Right lobe of liver (tissue), 6 donors: ENCODE measurements around the gene FANCC. TPM values are rescaled to one million over a fixed set of nuclear protein-coding genes. Genes with fewer than 3 reads are reported as not detected.

Source experiments
- ATAC-seq, 4 donors: fragments of 200-7000 bp; cut with Tn5 transposase; one replicate each; pipeline ENCODE4 v1.9.1; 2020; ENCODE audit warnings: mild to moderate bottlenecking in 4 of 4, moderate library complexity in 4 of 4
- DNase-seq, 3 donors: peaks; one replicate each; pipeline ENCODE4 v3.0.0-alpha.2; 2020
- H3K27ac ChIP-seq, 3 donors: fragments of 200-600 bp; one replicate each; pipeline ENCODE4 v1.8.0; 2022
- H3K27me3 ChIP-seq, 2 donors: fragments of 200-600 bp; one replicate each; pipeline ENCODE4 v1.8.0; 2022
- H3K36me3 ChIP-seq, 4 donors: fragments of 200-600 bp; sonication (generic) in 1 of 4; one replicate each; pipeline versions ENCODE4 v1.5.1 to v1.8.0; 2017 to 2022; ENCODE audit warnings: control low read depth in 1 of 4
- H3K4me1 ChIP-seq, 4 donors: fragments of 200-600 bp; sonication (generic) in 1 of 4; one replicate each; pipeline versions ENCODE4 v1.5.1 to v1.8.0; 2017 to 2022; ENCODE audit warnings: control low read depth in 1 of 4
- H3K4me3 ChIP-seq, 3 donors: fragments of 200-600 bp; one replicate each; pipeline ENCODE4 v1.8.0; 2022
- H3K9me3 ChIP-seq, 4 donors: fragments of 200-600 bp; sonication (generic) in 1 of 4; one replicate each; pipeline versions ENCODE4 v1.5.1 to v1.8.0; 2017 to 2022; ENCODE audit warnings: control low read depth in 1 of 4
- POLR2A ChIP-seq: fragments of 450-650 bp; IDR thresholded peaks from one replicate; pipeline ENCODE4 v1.6.1; 2017; ENCODE audit warnings: antibody characterized with exemption, mild to moderate bottlenecking
- WGBS: methylation state at CpG from one replicate; pipeline ENCODE4 v1.1.6; 2018; ENCODE audit warnings: low coverage, low lambda C conversion rate; ENCODE audit not compliant: insufficient coverage; ENCODE audit errors: missing lambda C conversion rate; 5-methylcytosine and 5-hydroxymethylcytosine counted together
- intact Hi-C, 2 donors: fragments of 100-400 bp; cut with DNase I; formaldehyde crosslinking; loops; one replicate each; pipeline versions ENCODE4 v1.11.2 to v1.14.1; 2022
- total RNA-seq, 6 experiments: library from RNA; depleted of rRNA in 2 of 6; stranded (reverse); fragments of >200 nt in 2 of 6; fragmentation: NEBNext Ultra II Directional in 3 of 6; extraction: Animal tissue kit (Norgen Biotek cat#: 25700) in 3 of 6; gene quantifications; one replicate each; pipeline versions ENCODE4 v1.1.0 to v1.2.4, GENCODE V29; 2016 to 2023
- TF ChIP-seq, protein P1 (sequence below), 4 donors: fragments of 200-600 bp in 3 of 4; fragments of 450-650 bp in 1 of 4; IDR thresholded peaks; one replicate each; pipeline versions ENCODE4 v1.5.1 to v1.8.0; 2016 to 2022; ENCODE audit warnings: antibody characterized with exemption in 4 of 4, mild to moderate bottlenecking in 2 of 4
- donor health status: DM: no; HTN: yes; CAD: no.
- donor health status: DM: no; HTN: no; CAD: no.
- donor health status: DM: no; HTN: no; CAD: no.
- donor health status: DM: no; HTN: yes; CAD: no.
- donor health status: DM: no; HTN: yes; CAD: no.

The FANCC gene
- total RNA-seq, 6 experiments from 2014 or later, result 8.1 to 27.9 (median 13.2) TPM

GRCh38 chr9:95249986-95250385, 67.5 kb downstream of the FANCC start:
- 92% methylated on average over 2 of the region's 2 CpGs for WGBS
- H3K9me3 ChIP-seq, result no peaks in the 10 kb centered on the region
- no peak overlapping the region for H3K27ac ChIP-seq
- H3K4me3 ChIP-seq, result no peak overlapping the region
- no peak for DNase-seq
- H3K4me1 ChIP-seq, result no peaks in the 10 kb centered on the region
- no peaks in the 10 kb centered on the region for H3K36me3 ChIP-seq
- intact Hi-C loops, result no loop called here
- no peaks in the 10 kb centered on the region for H3K27me3 ChIP-seq
- TF ChIP-seq, protein P1, sequence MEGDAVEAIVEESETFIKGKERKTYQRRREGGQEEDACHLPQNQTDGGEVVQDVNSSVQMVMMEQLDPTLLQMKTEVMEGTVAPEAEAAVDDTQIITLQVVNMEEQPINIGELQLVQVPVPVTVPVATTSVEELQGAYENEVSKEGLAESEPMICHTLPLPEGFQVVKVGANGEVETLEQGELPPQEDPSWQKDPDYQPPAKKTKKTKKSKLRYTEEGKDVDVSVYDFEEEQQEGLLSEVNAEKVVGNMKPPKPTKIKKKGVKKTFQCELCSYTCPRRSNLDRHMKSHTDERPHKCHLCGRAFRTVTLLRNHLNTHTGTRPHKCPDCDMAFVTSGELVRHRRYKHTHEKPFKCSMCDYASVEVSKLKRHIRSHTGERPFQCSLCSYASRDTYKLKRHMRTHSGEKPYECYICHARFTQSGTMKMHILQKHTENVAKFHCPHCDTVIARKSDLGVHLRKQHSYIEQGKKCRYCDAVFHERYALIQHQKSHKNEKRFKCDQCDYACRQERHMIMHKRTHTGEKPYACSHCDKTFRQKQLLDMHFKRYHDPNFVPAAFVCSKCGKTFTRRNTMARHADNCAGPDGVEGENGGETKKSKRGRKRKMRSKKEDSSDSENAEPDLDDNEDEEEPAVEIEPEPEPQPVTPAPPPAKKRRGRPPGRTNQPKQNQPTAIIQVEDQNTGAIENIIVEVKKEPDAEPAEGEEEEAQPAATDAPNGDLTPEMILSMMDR (IDR thresholded peaks at IDR 0.05), result no peak
- no peak for TF ChIP-seq POLR2A
- no peak for ATAC-seq

DNA sequence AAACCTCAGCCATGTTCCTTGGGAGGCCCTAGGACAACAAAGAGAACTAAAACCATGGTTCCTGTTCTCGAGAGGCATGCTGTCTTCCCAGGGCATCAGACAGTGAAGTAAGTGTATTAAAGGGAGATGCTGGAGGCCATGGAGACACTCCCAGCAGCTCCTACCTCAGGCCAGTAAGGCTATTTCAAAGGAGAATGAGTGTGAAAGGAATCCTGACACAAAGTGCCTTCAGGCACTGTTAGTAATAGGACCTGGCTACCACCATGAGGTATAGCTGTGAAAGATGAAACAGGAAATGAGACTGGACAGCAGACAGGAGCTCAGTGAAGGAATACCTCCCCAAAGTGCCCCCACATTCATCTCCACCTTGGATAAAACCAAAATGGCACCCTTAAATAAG, 71.0 kb downstream of the FANCC start:
- H3K4me1 ChIP-seq, result peaks cover 0 to 2% (median 0%) of the 10 kb centered on the region in 4 donors
- intact Hi-C loops, result no loop called here
- H3K27ac ChIP-seq, result no peak overlapping the region
- DNase-seq (no peak), ATAC-seq (no peak)
- TF ChIP-seq POLR2A, result no peak
- TF ChIP-seq, protein P1 (IDR thresholded peaks at IDR 0.05), result no peak
- 100% methylated on average over 1 of the region's 1 CpG for WGBS
- no peak overlapping the region for H3K4me3 ChIP-seq
- H3K36me3 ChIP-seq, result no peaks in the 10 kb centered on the region
- H3K9me3 ChIP-seq, result no peaks in the 10 kb centered on the region
- H3K27me3 ChIP-seq, result no peaks in the 10 kb centered on the region

DNA sequence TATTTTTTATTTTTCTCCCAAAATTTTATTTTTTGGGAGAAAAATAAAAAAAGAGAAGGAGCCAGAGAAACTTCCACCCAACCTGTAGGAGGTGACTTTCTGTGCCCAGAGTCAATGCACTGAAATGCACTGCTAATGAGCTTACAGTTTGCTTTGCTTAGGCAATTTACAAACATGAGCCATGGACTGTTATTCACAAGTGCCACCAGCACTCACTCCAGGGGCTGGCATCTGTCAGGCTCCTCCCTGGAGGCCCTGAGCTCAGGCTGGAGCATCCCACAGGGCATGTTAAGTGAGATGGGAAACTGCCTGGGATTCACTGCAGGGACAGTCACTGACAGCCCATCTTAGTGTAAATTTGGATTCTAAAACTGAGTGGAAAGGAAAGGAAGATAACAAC, 74.9 kb downstream of the FANCC start:
- Histone ChIP-seq H3K36me3 (peaks cover 0 to 2% (median 0%) of the 10 kb centered on the region in 4 donors), H3K4me1 (peaks cover 0 to 2% (median 0%) of the 10 kb centered on the region in 4 donors), H3K4me3 (no peak overlapping the region), H3K27ac (no peak overlapping the region), H3K27me3 (no peaks in the 10 kb centered on the region), H3K9me3 (no peaks in the 10 kb centered on the region)
- peak; percentile 60 to 100 (median 87) for ATAC-seq
- DNase-seq, result peak in 2 of 3 donors; percentile 38 to 71
- intact Hi-C loops, result no loop called here
- TF ChIP-seq POLR2A, result no peak
- TF ChIP-seq, protein P1 (IDR thresholded peaks at IDR 0.05), result peak in 1 of 4 donors; percentile 12

DNA sequence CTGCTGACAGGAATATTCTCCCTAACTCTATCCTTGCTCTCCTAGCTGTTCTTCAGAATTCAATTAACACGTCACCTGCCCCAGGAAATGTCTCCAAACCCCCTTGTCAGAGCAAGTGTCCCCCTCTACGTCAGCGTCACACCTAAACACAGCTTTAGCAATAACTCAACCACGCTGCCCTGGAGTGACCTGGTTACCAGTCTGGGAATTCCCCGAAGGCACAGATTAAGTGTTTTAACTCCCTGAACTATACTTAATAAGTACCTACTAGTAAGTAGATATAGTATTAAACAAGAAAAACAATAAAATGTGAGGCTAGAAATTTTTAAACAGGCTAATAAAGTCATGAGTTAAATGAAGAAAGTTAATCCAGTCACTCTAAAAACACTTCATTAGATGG, 78.4 kb downstream of the FANCC start:
- ATAC-seq, result no peak
- H3K4me3 ChIP-seq, result no peak overlapping the region
- H3K9me3 ChIP-seq, result no peaks in the 10 kb centered on the region
- no peak overlapping the region for H3K27ac ChIP-seq
- no peaks in the 10 kb centered on the region for H3K27me3 ChIP-seq
- no peak for DNase-seq
- peaks cover 0 to 2% (median 0%) of the 10 kb centered on the region in 4 donors for H3K36me3 ChIP-seq
- peaks cover 0 to 2% (median 0%) of the 10 kb centered on the region in 4 donors for H3K4me1 ChIP-seq
- no peak for TF ChIP-seq POLR2A
- TF ChIP-seq, protein P1 (IDR thresholded peaks at IDR 0.05), result no peak
- intact Hi-C loops, result no loop called here
- WGBS, result 92% methylated on average over 5 of the region's 5 CpGs

DNA sequence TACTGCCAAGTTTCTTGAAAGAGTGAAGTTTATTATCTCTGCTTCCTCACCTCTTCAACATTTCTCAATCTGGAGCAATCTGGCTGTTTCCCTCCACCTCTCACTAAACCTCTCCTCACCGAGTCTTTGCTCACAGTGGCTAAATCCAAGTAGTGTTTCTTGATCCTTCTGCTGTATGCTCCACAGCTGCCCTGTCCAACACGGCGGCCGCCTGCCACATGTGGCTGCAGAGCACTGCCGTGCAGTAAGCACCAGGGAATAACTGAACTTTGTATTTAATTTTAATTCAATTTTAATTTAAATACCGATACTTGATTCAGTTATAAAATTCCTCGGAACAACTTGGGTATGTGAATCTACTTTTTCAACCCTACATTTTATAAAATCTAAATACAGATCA, 80.2 kb downstream of the FANCC start:
- ATAC-seq, result no peak
- H3K4me1 ChIP-seq, result peaks cover 0 to 2% (median 0%) of the 10 kb centered on the region in 4 donors
- H3K9me3 ChIP-seq, result no peaks in the 10 kb centered on the region
- WGBS, result 94% methylated on average over 7 of the region's 7 CpGs
- no peaks in the 10 kb centered on the region for H3K27me3 ChIP-seq
- TF ChIP-seq POLR2A, result no peak
- TF ChIP-seq, protein P1 (IDR thresholded peaks at IDR 0.05), result no peak
- DNase-seq, result no peak
- H3K4me3 ChIP-seq, result no peak overlapping the region
- H3K27ac ChIP-seq, result no peak overlapping the region
- intact Hi-C loops, result no loop called here
- H3K36me3 ChIP-seq, result peaks cover 0 to 2% (median 0%) of the 10 kb centered on the region in 4 donors
